Esophagus squamous epithelium (tissue), 5 donors: ENCODE data around the gene TFDP3. TPM values are rescaled to one million over a fixed set of nuclear protein-coding genes. Genes with fewer than 3 reads are reported as not detected.

ENCODE experiments used
- DNase-seq: peaks from one replicate; lab custom pipeline; 2025; lab: John Stamatoyannopoulos, UW
- H3K27ac ChIP-seq, 4 donors: fragments of 200-600 bp; sonication (generic); one replicate each; pipeline ENCODE4 v1.5.1; 2016 to 2019; ENCODE audit warnings: mild to moderate bottlenecking in 1 of 4
- H3K27me3 ChIP-seq, 4 donors: fragments of 200-600 bp; sonication (generic); 1 replicate in 3 of 4; 2 replicates in 1 of 4; pipeline versions ENCODE4 v1.5.1 to v1.6.0; 2017 to 2021; ENCODE audit warnings: antibody characterized with exemption in 1 of 4
- H3K36me3 ChIP-seq, 3 donors: fragments of 200-600 bp; sonication (generic); one replicate each; pipeline ENCODE4 v1.5.1; 2016 to 2019
- H3K4me1 ChIP-seq, 3 donors: fragments of 200-600 bp; sonication (generic); one replicate each; pipeline ENCODE4 v1.5.1; 2017 to 2019
- H3K4me3 ChIP-seq, 4 donors: fragments of 200-600 bp; sonication (generic); 1 replicate in 3 of 4; 2 replicates in 1 of 4; pipeline ENCODE4 v1.5.1; 2016 to 2019; ENCODE audit warnings: mild to moderate bottlenecking in 2 of 4, moderate library complexity in 1 of 4
- H3K9me3 ChIP-seq, 3 donors: fragments of 200-600 bp; sonication (generic); one replicate each; pipeline ENCODE4 v1.5.1; 2016 to 2019
- POLR2A ChIP-seq, 4 donors: fragments of 450-650 bp; IDR thresholded peaks; one replicate each; pipeline ENCODE4 v1.6.1; 2017; ENCODE audit warnings: antibody characterized with exemption in 4 of 4, mild to moderate bottlenecking in 4 of 4, moderate library complexity in 3 of 4
- whole genome bisulfite sequencing, 2 donors: methylation state at CpG; one replicate each; pipeline ENCODE4 v1.1.5; 2018; 5-methylcytosine and 5-hydroxymethylcytosine counted together
- intact Hi-C: fragments of 100-400 bp; cut with DNase I; formaldehyde crosslinking; loops from one replicate; pipeline ENCODE4 v1.15.0; 2022
- total RNA-seq, 4 donors: library from RNA; depleted of rRNA; stranded (reverse); fragments of >200 nt; gene quantifications; one replicate each; pipeline ENCODE4 v1.1.0, GENCODE V29; 2016
- TF ChIP-seq, protein P1 (sequence below), 6 experiments: fragments of 450-650 bp in 4 of 6; fragments of 200-600 bp in 2 of 6; sonication (generic) in 2 of 6; IDR thresholded peaks; one replicate each; pipeline ENCODE4 v1.5.1; 2016 to 2019; ENCODE audit warnings: antibody characterized with exemption in 6 of 6, mild to moderate bottlenecking in 4 of 6, moderate library complexity in 4 of 6
- donor health status: DM: yes; HTN: yes; CAD: no.

Gene TFDP3
- total RNA-seq, 4 donors from 2014 or later = not detected

DNA sequence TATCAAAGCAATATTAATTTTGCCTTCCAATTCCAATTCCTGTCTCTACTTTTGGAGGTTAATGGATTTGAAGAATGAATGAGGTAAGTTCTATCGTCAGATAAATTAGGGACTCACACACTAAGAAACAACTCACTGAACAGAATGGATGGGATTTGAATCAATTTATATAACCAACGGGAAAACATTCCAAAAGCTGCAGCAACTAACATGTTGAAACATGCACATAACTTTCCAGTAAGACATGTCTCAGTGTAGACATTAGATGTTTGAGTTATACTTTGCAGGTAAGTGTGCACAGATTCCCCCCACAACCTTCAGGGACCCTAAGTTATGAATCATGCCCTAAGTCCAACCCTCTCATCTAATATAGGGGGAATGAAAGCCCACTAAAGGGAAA is 34.3 kb downstream of the TFDP3 start:
- intact Hi-C loops = no loop called here
- no peak for DNase-seq
- TF ChIP-seq, protein P1, sequence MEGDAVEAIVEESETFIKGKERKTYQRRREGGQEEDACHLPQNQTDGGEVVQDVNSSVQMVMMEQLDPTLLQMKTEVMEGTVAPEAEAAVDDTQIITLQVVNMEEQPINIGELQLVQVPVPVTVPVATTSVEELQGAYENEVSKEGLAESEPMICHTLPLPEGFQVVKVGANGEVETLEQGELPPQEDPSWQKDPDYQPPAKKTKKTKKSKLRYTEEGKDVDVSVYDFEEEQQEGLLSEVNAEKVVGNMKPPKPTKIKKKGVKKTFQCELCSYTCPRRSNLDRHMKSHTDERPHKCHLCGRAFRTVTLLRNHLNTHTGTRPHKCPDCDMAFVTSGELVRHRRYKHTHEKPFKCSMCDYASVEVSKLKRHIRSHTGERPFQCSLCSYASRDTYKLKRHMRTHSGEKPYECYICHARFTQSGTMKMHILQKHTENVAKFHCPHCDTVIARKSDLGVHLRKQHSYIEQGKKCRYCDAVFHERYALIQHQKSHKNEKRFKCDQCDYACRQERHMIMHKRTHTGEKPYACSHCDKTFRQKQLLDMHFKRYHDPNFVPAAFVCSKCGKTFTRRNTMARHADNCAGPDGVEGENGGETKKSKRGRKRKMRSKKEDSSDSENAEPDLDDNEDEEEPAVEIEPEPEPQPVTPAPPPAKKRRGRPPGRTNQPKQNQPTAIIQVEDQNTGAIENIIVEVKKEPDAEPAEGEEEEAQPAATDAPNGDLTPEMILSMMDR (IDR thresholded peaks at IDR 0.05) = no peak
- no peak for TF ChIP-seq POLR2A (IDR thresholded peaks at IDR 0.05)
- H3K27me3 ChIP-seq = no peaks in the 10 kb centered on the region
- 28 to 44% methylated on average over 2 of the region's 2 CpGs for WGBS, 2 donors
- H3K4me1 ChIP-seq = no peaks in the 10 kb centered on the region
- no peak overlapping the region for H3K4me3 ChIP-seq
- no peak overlapping the region for H3K27ac ChIP-seq
- no peaks in the 10 kb centered on the region for H3K9me3 ChIP-seq
- no peaks in the 10 kb centered on the region for H3K36me3 ChIP-seq

DNA sequence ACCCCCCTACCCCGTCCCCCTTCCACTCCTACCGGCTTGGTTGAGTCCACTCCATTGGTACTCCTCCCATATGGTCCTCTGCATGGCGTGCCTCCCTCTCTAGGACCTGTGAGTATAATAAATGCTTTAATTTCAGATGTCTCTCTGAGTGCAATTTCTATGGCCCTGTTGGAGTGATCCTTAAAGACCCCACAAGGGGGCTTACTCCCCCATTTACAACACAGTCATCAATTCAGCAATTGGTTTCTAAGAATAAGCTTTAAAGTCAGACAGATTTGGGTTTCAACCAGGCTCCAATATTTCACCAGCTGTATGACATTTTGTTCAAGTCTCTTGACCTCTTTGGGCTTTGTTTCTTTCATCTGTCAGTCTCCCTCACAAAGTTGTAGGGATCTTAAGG is 38.7 kb downstream of the TFDP3 start:
- no peaks in the 10 kb centered on the region for H3K27me3 ChIP-seq
- intact Hi-C loops = no loop called here
- WGBS, 2 donors = 49 to 90% methylated on average over 3 of the region's 3 CpGs
- H3K9me3 ChIP-seq = no peaks in the 10 kb centered on the region
- H3K27ac ChIP-seq = no peak overlapping the region
- TF ChIP-seq, protein P1 (IDR thresholded peaks at IDR 0.05) = no peak
- no peak for TF ChIP-seq POLR2A (IDR thresholded peaks at IDR 0.05)
- no peak overlapping the region for H3K4me3 ChIP-seq
- no peaks in the 10 kb centered on the region for H3K4me1 ChIP-seq
- H3K36me3 ChIP-seq = no peaks in the 10 kb centered on the region
- no peak for DNase-seq

DNA sequence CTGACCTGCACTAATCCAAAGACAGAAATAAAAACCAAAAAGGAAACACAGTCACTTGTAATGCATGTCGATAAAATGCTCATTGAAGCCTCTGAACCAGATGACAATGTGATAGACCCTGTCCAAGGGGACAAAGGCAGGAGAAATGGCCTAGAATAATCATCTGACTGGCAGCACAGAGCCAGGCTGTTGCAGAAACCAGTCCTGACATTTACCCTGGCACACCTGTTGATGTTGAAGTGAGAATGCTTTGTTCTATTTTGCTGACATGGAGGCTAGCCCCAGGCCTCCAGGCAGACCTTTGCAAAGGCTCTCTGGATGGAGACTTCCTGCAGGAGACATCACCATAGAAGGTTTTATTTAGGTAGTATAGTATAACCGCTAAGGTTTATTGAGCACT is 41.0 kb downstream of the TFDP3 start:
- DNase-seq = no peak
- TF ChIP-seq, protein P1 (IDR thresholded peaks at IDR 0.05) = no peak
- TF ChIP-seq POLR2A (IDR thresholded peaks at IDR 0.05) = no peak
- Histone ChIP-seq H3K27ac (no peak overlapping the region), H3K36me3 (no peaks in the 10 kb centered on the region), H3K4me1 (no peaks in the 10 kb centered on the region), H3K27me3 (no peaks in the 10 kb centered on the region), H3K9me3 (no peaks in the 10 kb centered on the region), H3K4me3 (no peak overlapping the region)
- intact Hi-C loops = no loop called here
- 57 to 100% methylated on average over 1 to 2 of the region's 2 CpGs for WGBS, 2 donors

DNA sequence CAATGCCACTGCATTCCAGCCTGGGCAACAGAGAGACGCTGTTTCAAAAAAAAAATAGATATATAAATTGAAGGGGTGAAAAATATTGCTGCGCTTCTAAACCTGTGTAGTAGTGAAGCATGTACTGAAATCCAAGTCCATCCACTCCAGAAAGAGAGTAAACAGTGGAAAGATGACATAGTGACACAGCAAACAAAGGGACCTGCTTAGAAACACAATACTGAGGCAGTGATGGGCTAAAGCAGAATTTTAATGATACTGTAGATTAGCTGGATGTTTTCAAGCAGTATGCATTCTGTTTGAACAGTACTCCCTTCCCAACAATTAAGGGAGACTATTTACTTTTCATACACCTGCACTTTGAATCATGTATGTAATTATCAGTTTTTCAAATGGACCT is 42.5 kb downstream of the TFDP3 start:
- no peaks in the 10 kb centered on the region for H3K4me1 ChIP-seq
- TF ChIP-seq, protein P1 (IDR thresholded peaks at IDR 0.05) = no peak
- no peak for TF ChIP-seq POLR2A (IDR thresholded peaks at IDR 0.05)
- intact Hi-C loops = no loop called here
- WGBS, 2 donors = 85 to 87% methylated on average over 2 of the region's 2 CpGs
- no peaks in the 10 kb centered on the region for H3K9me3 ChIP-seq
- no peak for DNase-seq
- no peaks in the 10 kb centered on the region for H3K36me3 ChIP-seq
- no peak overlapping the region for H3K27ac ChIP-seq
- H3K27me3 ChIP-seq = no peaks in the 10 kb centered on the region
- H3K4me3 ChIP-seq = no peak overlapping the region

DNA sequence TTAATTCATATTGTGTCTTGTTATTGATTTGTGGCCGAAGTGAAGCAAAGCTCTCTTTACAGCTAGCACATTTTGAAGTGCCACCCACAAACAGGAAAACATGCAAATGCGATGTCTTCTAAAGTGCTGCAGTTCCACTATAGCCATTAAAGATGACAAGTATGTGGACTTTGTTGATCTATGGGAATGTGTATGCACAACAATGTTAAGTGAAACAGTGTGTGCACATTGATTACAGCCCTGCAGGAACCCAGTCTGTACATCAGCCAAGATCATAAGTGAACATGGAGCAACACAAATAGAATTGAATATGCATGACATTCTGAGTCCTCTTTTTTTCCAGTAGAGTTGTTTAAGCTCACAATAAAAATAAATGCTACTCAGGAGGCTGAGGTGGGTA is 43.0 kb downstream of the TFDP3 start:
- H3K27me3 ChIP-seq = no peaks in the 10 kb centered on the region
- intact Hi-C loops = no loop called here
- DNase-seq = no peak
- no peak for TF ChIP-seq POLR2A (IDR thresholded peaks at IDR 0.05)
- TF ChIP-seq, protein P1 (IDR thresholded peaks at IDR 0.05) = no peak
- no peak overlapping the region for H3K4me3 ChIP-seq
- no peaks in the 10 kb centered on the region for H3K4me1 ChIP-seq
- H3K36me3 ChIP-seq = no peaks in the 10 kb centered on the region
- no peak overlapping the region for H3K27ac ChIP-seq
- no peaks in the 10 kb centered on the region for H3K9me3 ChIP-seq
- WGBS, 2 donors = 81 to 93% methylated on average over 2 of the region's 2 CpGs
